AG04450 (cell line): ENCODE measurements around the gene MAP7D1. TPM values are rescaled to one million over a fixed set of nuclear protein-coding genes. Genes with fewer than 3 reads are reported as not detected.

Source experiments
- CTCF ChIA-PET: fragments of 300-600, 350-600 bp; formaldehyde crosslinking; extraction: SDS; loops from one replicate; lab custom pipeline; 2022; ENCODE audit warnings: antibody characterized with exemption, inconsistent platforms; lab: Charles Lee
- POLR2A ChIA-PET: fragments of 350-600 bp; formaldehyde crosslinking; extraction: SDS; loops from one replicate; lab custom pipeline; 2021; ENCODE audit warnings: antibody characterized with exemption, inconsistent platforms; lab: Yijun Ruan, JAX
- DNase-seq: peaks from one replicate; pipeline ENCODE4 v3.0.0-alpha.2; 2011; ENCODE audit warnings: low read depth, low spot score
- H3K27ac ChIP-seq: one replicate; pipeline ENCODE4 v1.5.1; 2012; ENCODE audit warnings: low read depth, low read length, control low read depth
- H3K27me3 ChIP-seq: one replicate; pipeline ENCODE4 v1.6.0; 2012; ENCODE audit warnings: low read length; ENCODE audit not compliant: control insufficient read depth, insufficient read depth
- H3K4me3 ChIP-seq: 2 replicates; pipeline ENCODE4 v1.5.1; 2011; ENCODE audit warnings: mild to moderate bottlenecking, low read depth, low read length, control low read depth
- H3K9me3 ChIP-seq: 2 replicates; pipeline ENCODE4 v1.5.1; 2012; ENCODE audit warnings: low read length; ENCODE audit not compliant: control insufficient read depth, insufficient read depth
- polyA plus RNA-seq: library from polyadenylated mRNA; depleted of rRNA; stranded (reverse); fragments of >200 nt; gene quantifications from 2 replicates; pipeline ENCODE4 v1.2.3, GENCODE V29; 2011
- TF ChIP-seq, protein P1 (sequence below): IDR thresholded peaks from 2 replicates; pipeline ENCODE4 v1.5.1; 2011; ENCODE audit warnings: low read depth, low read length, control low read depth, inconsistent platforms

MAP7D1 gene
- polyA plus RNA-seq, 1 experiment: 23.4 TPM

DNA sequence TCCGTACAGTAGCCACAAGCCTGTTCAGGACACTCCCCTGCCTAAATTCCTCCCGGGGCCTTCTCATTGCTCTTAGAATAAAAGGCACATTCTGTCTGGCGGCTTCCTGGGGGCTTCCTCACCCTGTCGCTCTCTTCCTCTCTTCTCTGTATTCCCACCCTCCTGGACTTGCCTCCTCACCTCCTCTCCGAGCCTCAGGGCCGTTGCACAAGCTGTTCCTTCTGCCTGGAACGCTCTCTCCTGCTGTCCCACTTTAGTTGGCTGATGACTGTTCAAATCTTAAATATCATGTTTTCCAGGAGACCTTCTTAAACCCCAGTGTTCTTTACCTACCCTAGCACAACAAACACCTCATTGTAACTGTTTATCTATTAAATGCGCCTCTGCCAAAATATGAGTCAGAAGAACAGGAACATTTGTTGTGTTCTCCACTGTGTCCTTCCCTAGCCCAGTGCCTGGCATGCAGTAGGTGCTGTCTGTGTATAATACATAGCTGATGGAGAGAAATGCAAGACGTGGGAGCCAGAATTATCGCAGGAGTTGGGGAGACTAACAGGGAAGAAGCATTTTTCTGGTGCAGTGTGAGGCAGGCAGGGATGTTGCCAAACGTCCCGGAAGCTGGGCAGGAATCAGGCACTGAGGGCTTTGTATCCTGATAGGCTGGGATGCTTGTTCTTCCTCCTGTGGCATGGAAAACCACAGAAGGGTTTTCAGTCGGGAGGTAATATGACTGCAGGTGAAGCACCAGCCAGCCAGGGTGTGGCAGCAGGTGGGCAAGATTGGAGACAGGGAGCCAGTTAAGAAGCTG, 44.2 kb downstream of the MAP7D1 start:
- H3K4me3 ChIP-seq: no peak overlapping the region
- H3K9me3 ChIP-seq: peaks cover 3% of the 10 kb centered on the region; the same call in 1 of the 2 replicates
- TF ChIP-seq, protein P1, sequence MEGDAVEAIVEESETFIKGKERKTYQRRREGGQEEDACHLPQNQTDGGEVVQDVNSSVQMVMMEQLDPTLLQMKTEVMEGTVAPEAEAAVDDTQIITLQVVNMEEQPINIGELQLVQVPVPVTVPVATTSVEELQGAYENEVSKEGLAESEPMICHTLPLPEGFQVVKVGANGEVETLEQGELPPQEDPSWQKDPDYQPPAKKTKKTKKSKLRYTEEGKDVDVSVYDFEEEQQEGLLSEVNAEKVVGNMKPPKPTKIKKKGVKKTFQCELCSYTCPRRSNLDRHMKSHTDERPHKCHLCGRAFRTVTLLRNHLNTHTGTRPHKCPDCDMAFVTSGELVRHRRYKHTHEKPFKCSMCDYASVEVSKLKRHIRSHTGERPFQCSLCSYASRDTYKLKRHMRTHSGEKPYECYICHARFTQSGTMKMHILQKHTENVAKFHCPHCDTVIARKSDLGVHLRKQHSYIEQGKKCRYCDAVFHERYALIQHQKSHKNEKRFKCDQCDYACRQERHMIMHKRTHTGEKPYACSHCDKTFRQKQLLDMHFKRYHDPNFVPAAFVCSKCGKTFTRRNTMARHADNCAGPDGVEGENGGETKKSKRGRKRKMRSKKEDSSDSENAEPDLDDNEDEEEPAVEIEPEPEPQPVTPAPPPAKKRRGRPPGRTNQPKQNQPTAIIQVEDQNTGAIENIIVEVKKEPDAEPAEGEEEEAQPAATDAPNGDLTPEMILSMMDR: no peak
- DNase-seq: no peak
- H3K27ac ChIP-seq: no peak overlapping the region
- no peaks in the 10 kb centered on the region for H3K27me3 ChIP-seq
- CTCF ChIA-PET: interaction anchor here (0.6 to 1.1 kb wide), 3 partner anchors 12 to 66 kb away, joined by 3 to 9 read pairs (median 3); no protein-coding TSS in a partner anchor
- POLR2A ChIA-PET: interaction anchor here (0.6 to 1.4 kb wide), 4 partner anchors 12 to 50 kb away, joined by 3 to 7 read pairs (median 4); partner anchors contain the start of genes THRAP3 and TRAPPC3

DNA sequence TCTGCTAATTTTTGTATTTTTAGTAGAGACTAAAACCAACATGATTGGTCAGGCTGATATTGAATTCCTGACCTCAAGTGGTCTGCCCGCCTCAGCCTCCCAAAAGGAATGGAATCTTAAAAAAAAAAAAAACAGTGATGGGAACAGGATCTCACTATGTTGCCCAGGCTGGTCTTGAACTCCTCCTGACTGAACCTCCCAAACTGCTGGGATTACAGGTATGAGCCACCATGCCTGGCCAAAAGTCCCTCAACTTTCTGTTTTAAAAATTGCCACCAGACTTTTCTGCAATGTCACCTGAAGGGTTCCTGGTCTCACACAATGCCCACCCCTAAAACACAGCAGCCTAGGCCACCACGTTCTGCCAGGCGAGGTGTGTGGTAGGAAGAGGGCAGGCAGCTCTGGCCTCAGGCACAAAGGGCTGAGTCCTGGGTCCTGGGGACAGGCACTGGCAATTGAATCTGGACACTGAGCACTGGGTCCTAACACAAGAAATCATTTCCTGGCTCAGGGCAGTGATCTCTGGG, 47.1 kb downstream of the MAP7D1 start:
- ChIA-PET CTCF (no interaction called here), POLR2A (no interaction called here)
- no peaks in the 10 kb centered on the region for H3K27me3 ChIP-seq
- no peak overlapping the region for H3K4me3 ChIP-seq
- H3K27ac ChIP-seq: no peak overlapping the region
- H3K9me3 ChIP-seq: no peaks in the 10 kb centered on the region; the same call in 1 of the 2 replicates
- TF ChIP-seq, protein P1: no peak
- DNase-seq: no peak

DNA sequence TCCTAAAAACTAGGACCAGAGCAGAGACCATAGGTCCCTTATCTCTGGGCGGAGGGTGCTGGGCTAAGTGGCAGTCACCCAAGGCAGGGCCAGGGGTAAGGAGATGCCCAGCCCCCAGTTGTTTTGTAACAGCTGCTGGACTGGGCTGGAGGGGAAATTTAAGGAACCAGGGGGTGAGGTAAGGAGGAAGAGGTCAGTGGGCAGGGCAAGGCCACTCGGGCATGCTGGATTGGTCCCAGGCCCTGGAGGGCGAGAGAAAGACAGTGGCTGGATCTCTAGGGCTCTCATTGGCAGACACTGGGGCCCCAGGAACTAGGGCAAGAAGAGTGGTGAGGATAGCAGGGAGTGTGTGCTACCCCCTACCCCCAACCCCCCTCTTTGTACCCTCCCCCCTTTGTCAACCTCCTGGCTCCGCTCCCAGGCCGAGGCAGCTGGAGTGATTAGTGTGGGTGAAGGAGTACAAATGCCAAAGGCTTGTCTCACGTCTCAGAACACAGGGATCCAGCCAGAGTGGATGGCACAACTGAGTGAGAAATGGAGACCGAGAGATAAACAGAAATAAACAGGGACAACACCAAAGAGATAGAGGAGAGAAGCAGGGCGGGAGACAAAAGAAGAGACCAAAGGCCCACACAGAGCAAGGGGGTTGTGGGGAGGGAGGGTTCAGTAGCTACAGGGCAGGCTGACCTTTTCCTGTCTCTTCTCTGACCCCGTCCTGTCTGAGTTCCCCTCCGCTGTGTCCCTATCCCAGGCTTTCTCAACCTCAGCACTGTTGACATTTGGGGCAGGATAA, 47.8 kb downstream of the MAP7D1 start:
- Histone ChIP-seq H3K27me3 (no peaks in the 10 kb centered on the region), H3K27ac (no peak overlapping the region), H3K4me3 (no peak overlapping the region), H3K9me3 (no peaks in the 10 kb centered on the region; the same call in 1 of the 2 replicates)
- TF ChIP-seq, protein P1: no peak
- ChIA-PET CTCF (interaction anchor here (1.1 kb wide), 1 partner anchor 16 kb away, joined by 4 read pairs; no protein-coding TSS in a partner anchor), POLR2A (interaction anchor here (0.6 kb wide), 1 partner anchor 16 kb away, joined by 7 read pairs; no protein-coding TSS in a partner anchor)
- DNase-seq: no peak

DNA sequence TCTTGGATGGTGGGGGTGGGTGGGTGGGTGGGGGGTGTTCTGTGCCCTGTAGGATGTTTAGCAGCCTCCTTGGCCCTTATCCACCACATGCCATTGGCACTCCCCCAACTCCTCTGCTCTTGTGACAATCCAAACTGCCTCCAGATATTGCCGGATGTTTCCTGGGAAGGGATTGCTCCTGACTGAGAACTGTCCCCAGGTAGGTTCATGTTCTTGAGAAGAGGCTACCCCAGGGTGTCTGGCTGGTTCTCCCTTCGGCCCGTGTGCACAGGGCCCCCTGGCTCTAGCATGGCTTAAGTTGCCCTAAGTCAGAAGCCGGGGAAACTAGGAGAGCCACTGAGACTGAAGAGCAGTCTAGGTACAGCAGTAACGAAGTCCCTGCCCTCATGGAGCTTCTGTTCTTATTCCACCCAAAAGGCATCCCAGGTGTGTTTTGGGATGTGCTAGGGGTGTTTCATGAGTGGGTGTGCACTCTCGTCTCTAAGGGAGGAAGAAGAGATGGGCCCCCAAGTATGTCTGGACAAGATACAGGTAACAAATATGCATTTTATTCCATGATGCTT, 48.5 kb downstream of the MAP7D1 start:
- ChIA-PET POLR2A (interaction anchor here (0.6 kb wide), 1 partner anchor 17 kb away, joined by 7 read pairs; no protein-coding TSS in a partner anchor), CTCF (interaction anchor here (1.1 kb wide), 1 partner anchor 16 kb away, joined by 4 read pairs; no protein-coding TSS in a partner anchor)
- DNase-seq: no peak
- Histone ChIP-seq H3K4me3 (no peak overlapping the region), H3K9me3 (no peaks in the 10 kb centered on the region; the same call in 1 of the 2 replicates), H3K27ac (peak overlapping the region; percentile 2), H3K27me3 (no peaks in the 10 kb centered on the region)
- TF ChIP-seq, protein P1: no peak
